GM18873 (cell line): ENCODE data around the gene TVP23C.
"Not testable (repeated sequence)": the region's sequence is repeated elsewhere in the genome, so short reads cannot be mapped to it uniquely, and the experiment has no call there.

Experiments used
- ATAC-seq: cut with Tn5 transposase; IDR thresholded peaks from one replicate; pipeline ENCODE4 v1.9.1; 2021; ENCODE audit warnings: mild to moderate bottlenecking, moderate library complexity, moderate number of reproducible peaks; ENCODE audit not compliant: unreplicated experiment, low FRiP score

Gene TVP23C

DNA sequence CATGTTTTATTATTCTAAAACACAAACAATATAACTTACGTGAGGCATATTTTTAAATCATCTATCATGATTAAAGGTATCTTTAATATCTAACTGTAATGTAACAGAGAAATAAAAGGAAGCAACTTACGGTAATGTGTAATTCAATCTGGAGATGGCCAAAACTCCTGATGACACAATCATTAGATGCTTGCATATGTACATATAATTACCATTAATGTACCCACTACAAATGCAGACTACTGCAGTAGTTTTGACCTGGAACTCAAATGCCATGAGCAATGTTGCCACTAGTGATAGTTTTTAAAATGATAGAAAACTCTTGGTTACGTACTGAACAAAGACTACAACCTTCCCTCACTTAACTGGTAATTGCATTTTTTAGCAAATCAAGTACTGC lies 30.2 kb downstream of the TVP23C start:
- ATAC-seq = not testable (repeated sequence)

- not testable (repeated sequence) for ATAC-seq
Observed at GRCh38 chr17:15526292-15527218, 36.7 kb downstream of the TVP23C start.

DNA sequence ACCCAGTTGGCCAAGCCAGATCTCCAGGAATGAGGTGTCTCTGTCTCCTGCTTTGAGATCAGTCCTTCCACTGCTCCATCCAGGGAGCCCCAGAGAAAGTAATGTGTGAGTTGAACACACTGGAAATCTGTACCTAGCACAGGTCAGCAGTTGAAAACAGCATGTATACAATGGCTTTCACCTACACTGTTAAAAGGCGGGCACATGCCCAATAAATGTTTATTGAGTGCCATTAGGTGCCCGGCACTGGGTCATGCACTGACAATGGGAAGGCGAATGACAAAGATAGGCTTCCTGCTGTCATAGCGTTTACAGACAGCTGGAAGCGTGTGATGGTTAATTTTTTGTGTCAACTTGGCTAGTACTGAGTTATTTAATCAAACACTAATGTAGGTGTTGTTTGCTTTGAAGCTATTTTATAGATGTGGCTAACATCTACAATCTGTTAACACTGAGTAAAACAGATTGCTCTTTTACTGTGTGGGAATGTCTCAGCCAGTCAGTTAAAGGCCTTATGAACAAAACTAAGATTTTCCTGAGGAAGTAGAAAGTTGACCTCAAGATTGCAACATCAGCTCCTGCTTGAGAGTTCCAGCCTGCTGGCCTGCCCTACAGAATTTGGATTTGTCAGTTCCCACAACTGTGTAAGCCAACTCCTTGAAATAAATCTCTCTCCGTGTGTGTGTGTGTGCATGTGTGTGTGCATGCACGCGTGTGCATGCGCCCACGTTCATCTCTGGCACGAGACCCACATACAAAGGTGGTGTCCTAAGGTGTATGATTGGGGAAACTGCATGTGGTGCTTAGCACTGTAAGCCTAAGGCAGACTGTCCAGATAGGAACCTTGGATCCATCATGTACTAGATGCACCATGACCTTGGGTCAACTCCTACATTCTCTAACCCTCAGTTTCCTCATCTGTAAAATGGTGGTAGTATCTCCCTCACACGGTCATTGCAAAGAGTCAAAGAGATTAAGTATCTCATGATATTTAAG lies 38.0 kb downstream of the TVP23C start:
- ATAC-seq = not testable (repeated sequence)

DNA sequence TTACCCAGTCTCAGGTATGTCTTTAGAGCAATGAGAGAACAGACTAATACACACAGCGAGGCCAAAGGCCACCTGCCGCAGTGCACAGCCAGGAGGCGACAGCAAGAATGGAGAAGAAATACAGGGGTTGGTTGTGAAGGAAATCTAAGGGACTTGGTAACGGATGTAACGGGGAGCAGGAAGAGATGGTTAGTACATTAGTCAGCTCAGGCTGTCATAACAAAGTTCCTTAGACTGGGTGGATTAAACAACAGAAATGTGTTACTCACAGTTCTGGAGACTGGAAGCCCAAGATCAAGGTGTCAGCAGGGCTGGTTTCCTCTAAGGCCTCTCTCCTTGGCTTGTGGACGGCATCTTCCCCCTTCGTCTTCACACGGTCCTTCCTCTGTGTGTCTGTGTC lies 47.1 kb downstream of the TVP23C start:
- ATAC-seq = no peak

DNA sequence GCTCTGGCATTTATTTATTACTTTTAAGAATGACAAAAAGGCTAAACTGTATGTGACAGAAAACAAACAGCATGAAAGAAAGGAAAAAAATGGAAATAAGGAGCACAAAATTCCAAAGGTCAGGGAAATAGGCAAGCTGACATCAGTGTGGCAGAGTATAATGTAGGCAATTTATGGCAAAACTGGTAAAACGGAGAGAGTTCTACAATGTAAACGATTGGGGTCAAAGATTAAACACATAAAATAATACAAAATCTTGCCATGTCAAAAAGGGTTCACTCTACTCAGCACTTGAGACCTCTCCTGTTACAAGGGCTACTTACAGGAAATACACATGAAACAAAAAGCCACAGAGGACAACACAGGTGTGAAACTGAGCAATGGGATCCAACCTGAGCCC lies 48.8 kb downstream of the TVP23C start:
- ATAC-seq = no peak

- ATAC-seq = no peak
Observed at GRCh38 chr17:15513856-15514459, 49.3 kb downstream of the TVP23C start.

DNA sequence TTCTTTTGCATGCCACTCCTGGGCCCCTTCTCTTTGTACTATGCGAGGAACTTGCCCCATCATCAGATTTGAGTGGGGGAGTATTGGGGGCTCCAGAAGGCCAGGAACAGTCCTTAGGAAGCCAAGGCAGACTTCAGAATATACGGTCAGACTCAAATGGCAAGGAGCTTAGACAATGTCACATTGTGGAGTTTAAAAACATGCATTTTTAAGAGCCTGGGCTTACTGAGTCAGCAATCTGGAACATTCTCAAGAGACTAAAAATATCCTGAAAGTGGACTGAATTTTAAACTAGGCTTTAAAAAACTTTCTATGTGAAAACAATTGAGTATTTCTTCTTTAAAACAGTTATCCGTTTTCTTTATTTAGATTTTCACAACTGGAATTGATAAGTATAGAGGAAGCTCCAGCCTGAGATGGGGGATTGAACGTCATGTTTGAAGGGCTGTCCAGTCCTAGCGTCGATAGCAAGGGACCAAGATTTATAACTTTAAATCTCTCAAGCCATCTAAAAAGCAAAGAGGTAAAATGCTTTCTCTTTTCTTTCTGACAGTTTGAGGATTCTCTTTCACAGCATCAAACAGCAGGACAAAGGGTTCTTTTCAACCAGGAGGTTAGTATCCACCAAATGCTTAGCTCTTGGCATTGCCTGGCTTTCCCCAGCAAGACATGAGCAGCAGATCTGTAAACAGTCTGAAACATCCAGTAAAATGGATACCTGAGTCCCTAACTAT lies 50.1 kb downstream of the TVP23C start:
- ATAC-seq = no peak

DNA sequence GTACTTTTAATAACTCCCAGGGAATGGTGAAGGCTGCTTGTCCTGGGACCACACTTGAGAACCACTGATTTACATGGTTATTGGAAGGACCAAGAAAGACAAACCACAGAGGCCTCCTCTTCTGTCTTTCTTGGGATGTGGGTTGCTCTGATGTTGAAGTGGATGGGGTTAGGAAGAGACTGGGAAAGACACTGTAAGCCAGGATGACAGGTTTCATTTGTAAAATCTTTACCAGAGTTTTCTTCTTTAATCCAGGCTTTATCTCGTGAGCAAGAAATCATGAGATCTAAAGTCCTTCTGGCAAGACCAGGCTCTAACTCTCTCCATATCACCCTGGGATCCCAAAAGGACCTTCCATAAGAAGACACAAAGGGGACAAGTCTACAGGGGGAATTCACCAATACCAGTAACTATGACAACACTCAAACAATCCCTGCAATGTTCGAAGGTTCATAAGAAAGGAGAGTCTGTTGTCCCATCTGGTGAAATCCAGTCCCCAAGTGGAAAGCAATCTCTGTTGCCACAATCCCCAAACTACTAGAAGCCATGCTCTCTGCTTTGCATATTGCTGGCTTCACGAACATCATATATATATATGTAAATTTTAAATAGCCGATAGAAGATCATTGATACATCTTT lies 51.1 kb downstream of the TVP23C start:
- ATAC-seq = no peak

- no peak for ATAC-seq
Observed at GRCh38 chr17:15511142-15511541, 52.1 kb downstream of the TVP23C start.

- ATAC-seq = no peak
Observed at GRCh38 chr17:15510361-15510760, 52.9 kb downstream of the TVP23C start.

GRCh38 chr17:15509095-15509494 lies 54.2 kb downstream of the TVP23C start:
- ATAC-seq = no peak

- ATAC-seq = no peak
Observed at GRCh38 chr17:15508466-15508865, 54.8 kb downstream of the TVP23C start.

GRCh38 chr17:15507896-15508295 lies 55.4 kb downstream of the TVP23C start:
- no peak for ATAC-seq

DNA sequence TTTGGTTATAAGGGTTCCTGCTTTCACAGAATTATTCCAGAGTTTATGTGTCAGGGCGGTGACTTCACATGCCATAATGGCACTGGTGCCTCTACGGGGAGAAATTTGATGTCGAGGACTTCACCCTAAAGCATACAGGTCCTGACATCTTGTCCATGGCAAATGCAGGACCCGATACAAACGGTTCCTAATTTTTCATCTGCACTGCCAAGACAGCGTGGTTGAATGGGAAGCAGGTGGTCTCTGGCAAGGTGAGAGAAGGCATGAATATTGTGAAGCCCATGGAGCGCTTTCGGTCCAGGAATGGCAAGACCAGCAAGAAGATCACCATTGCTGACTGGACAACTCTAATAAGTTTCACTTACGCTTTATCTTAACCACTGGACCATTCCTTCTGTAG lies 56.3 kb downstream of the TVP23C start:
- no peak for ATAC-seq

DNA sequence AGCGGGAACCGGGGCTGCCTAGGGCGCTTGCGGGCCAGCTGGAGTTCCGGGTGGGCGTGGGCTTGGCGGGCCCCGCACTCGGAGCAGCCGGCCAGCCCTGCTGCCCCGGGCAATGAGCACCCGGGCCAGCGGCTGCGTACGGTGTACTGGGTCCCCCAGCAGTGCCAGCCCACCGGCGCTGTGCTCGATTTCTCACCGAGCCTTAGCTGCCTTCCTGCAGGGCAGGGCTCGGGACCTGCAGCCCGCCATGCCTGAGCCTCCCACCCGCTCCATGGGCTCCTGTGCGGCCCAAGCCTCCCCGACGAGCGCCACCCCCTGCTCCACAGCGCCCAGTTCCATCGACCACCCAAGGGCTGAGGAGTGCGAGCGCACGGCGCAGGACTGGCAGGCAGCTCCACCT lies 57.6 kb downstream of the TVP23C start:
- ATAC-seq = not testable (repeated sequence)

DNA sequence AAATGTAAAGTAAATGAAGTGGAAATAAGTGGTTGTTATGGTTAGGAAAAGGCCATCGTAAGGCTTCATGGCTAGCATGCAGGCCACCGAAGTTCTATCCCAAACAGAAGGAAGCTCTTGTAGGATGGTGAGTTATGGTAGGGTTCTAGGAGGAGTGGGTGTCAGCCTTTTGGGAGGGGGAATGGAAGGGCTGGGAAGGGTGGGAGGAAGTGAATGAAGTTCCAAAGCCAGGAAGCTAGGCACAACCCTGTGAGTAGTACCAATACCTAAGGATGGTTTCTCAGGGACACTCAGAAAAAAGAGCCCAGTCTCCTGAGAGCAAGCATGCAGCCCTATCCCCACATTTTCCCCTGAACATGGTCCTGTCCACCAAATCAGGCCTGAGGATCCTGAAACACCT lies 59.6 kb downstream of the TVP23C start:
- no peak for ATAC-seq

- peak; percentile 68 for ATAC-seq
Observed at GRCh38 chr17:15502369-15503112, 60.7 kb downstream of the TVP23C start.

DNA sequence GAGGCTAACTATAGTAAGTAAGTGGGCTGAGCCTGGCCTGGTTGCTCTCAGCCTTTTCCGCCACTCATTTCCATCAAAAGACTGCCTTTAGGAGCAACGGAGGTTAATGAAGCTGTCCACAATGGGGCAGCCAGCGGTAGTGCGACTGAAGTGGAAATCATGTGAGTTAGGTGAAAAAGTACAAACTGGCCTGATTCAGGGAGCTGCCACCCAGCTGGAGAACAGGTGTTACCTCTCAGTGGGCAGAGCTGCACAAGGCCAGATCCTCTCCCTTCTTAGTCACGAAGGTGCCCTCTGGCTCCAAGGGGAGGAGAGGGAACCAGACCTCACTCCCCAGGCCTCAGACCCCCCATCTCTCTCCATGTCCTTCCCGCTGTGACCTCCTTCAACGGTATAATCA lies 61.5 kb downstream of the TVP23C start:
- no peak for ATAC-seq

DNA sequence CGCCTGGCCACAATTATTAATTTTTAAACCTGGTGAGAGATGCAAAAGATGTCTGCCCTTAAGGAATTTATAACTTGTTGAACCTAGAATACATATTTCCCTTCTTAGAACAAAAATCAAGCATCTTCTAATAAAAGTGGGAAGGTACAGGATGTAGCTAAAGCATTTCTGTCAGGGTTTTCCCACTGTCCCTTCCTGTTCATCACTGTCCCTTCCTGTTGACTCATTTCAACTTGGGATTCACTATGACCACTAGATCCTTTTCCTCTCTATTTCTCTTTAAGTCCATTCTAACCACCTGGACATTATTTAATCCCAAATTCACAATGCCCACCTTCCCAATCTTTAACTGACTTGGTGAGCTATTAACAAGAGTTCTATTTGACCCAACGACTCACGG lies 62.0 kb downstream of the TVP23C start:
- no peak for ATAC-seq
